Measurements from ENCODE around the gene MPPE1.

GRCh38 chr18:11834772-11835171, 73.3 kb downstream of the MPPE1 start:
- TF ChIP-seq EZH2 (IDR thresholded peaks at IDR 0.05; ENCODE audit: borderline replicate concordance) (no peak), CTCF (IDR thresholded peaks at IDR 0.05; ENCODE audit: poor library complexity) (no peak), EZH2phosphoT487 (IDR thresholded peaks at IDR 0.05; ENCODE audit: low read depth, severe bottlenecking, unreplicated experiment) (no peak)

Data from hepatocyte (in vitro differentiated cells).